HG03039 (cell line): Measurements from ENCODE around the gene MALT1.
"Not testable (repeated sequence)": the region's sequence is repeated elsewhere in the genome, so short reads cannot be mapped to it uniquely, and the experiment has no call there.

Experiments
- ATAC-seq: cut with Tn5 transposase; IDR thresholded peaks from one replicate; pipeline ENCODE4 v1.9.1; 2021; ENCODE audit warnings: mild to moderate bottlenecking, moderate library complexity; ENCODE audit not compliant: unreplicated experiment

The MALT1 gene, protein sequence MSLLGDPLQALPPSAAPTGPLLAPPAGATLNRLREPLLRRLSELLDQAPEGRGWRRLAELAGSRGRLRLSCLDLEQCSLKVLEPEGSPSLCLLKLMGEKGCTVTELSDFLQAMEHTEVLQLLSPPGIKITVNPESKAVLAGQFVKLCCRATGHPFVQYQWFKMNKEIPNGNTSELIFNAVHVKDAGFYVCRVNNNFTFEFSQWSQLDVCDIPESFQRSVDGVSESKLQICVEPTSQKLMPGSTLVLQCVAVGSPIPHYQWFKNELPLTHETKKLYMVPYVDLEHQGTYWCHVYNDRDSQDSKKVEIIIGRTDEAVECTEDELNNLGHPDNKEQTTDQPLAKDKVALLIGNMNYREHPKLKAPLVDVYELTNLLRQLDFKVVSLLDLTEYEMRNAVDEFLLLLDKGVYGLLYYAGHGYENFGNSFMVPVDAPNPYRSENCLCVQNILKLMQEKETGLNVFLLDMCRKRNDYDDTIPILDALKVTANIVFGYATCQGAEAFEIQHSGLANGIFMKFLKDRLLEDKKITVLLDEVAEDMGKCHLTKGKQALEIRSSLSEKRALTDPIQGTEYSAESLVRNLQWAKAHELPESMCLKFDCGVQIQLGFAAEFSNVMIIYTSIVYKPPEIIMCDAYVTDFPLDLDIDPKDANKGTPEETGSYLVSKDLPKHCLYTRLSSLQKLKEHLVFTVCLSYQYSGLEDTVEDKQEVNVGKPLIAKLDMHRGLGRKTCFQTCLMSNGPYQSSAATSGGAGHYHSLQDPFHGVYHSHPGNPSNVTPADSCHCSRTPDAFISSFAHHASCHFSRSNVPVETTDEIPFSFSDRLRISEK

DNA sequence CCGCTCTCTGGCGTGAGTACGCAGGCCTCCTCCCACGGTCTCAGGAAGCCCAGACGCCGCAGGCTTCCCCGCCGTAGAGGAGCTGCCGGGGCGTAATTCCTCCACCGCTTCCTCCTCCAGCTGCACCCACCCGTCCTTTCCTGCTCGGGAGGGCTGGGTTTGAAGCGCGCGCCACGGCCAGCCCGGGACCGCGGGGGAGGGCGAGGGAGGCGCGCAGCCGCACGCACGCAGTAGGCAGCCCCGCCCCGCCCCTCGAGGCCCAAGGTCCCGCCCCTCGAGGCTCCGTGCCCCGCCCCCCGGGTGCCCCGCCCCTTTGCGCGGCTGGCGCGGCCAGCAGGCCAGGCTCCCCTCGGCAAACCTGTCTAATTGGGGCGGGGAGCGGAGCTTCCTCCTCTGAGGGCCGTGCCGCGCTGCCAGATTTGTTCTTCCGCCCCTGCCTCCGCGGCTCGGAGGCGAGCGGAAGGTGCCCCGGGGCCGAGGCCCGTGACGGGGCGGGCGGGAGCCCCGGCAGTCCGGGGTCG lies at the start of gene MALT1:
MALT1 (plus strand) TSS at position 355 of the 521 bp plus-strand sequence. CDS start 179 bp downstream, outside the sequence.
- peak; percentile 73 for ATAC-seq

DNA sequence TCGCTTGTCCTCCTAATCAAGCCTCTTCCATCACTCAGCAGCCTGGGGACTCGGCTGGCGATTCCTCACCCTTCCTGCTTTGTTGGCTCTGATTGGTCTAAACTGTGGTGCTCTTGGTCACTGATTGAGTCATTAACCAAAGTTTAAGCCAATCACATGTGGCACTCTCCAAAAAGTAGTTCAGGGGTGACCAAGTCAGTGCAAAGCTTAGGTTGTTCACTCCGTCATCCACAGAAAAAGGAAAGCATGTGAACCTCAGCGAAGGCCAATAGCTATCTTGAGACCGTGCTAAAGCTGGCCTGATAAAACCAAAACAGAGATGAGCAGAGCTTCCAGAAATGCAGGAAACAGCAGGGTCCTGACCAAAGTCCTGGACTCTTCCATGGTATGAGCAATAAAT lies 47.3 kb upstream of the MALT1 start:
- ATAC-seq = no peak

GRCh38 chr18:58625839-58626238 lies 45.4 kb upstream of the MALT1 start:
- no peak for ATAC-seq

GRCh38 chr18:58630071-58630470 lies 41.2 kb upstream of the MALT1 start:
- no peak for ATAC-seq

GRCh38 chr18:58631301-58631700 lies 40.0 kb upstream of the MALT1 start:
- ATAC-seq = no peak

- no peak for ATAC-seq
These were observed 38.7 kb upstream of the MALT1 start for GRCh38 chr18:58632552-58632951.

DNA sequence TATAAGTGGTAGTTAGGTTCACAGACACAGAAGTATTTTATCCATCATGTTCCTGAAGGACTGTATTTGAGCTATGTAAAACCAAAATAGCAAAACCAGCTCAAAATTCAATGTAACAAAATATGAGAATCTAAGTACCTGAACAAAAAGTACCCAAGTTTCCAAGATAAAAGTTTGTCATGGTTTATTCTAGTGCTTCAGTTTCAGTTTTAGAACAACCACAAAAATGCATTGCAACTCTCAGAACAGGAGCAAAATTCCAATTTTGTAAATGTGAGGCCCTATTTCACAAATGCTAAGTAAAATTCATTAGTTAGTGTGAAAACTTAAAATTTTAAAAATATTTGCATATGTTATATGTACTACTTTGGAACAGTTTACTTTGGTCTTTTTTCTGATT lies 37.4 kb upstream of the MALT1 start:
- no peak for ATAC-seq

DNA sequence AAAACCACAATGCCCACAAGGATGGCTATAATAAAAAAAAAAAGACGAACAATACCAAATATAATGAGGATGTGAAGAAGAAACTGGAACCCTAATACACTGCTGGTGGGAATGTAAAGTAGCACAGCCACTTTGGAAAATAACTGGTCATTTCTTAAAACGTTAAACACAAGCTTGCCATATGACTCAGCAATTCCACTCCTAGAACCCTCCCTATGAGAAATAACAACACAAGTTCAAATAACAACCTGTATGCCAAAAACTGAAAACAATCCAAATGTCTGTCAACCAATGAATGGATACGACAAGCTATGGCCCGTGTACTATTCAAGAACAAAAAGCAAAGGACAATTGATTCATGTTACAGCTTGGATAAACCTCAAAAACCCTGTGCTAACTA lies 35.4 kb upstream of the MALT1 start:
- ATAC-seq = no peak

- no peak for ATAC-seq
These were observed 34.1 kb upstream of the MALT1 start for GRCh38 chr18:58637197-58637596.

DNA sequence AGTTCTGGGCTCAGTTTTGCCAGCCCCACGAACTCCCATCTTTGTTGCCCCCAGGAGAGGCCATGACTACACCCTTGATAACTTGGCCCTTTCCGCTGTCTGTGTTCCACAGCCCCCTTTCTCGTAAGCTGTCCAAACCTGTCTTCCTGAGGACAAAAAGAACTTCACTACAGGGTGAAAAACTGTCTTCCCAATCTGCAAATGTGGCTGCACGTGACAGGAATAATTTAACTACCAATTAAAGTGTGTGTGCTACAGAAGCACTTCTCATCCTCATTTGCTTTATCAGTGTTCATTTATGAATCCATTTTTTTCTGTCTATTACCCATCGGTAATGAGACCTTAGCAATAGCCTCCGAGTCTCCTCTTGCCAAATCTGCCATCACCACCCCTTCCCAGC lies 33.3 kb upstream of the MALT1 start:
- ATAC-seq = no peak

DNA sequence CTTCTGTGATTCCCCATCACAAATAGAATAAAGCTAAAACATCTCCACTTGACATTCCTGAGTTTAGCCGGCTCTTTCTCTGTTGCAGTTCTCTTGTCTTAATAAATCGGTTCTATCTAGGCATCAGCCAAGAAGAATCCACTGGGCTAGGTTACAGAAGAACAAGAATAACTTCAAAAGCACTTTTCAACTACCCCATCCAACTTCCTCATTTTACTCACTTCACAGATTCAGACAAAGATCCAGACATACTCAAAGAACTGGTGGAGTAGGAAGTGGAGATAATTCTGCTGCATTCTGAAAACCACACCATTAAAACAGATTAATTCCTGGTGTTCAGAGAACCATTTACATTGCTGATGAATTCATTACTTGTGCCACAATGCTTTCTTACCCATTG lies 32.8 kb upstream of the MALT1 start:
- no peak for ATAC-seq

- no peak for ATAC-seq
These were observed 32.0 kb upstream of the MALT1 start for GRCh38 chr18:58639237-58639636.

DNA sequence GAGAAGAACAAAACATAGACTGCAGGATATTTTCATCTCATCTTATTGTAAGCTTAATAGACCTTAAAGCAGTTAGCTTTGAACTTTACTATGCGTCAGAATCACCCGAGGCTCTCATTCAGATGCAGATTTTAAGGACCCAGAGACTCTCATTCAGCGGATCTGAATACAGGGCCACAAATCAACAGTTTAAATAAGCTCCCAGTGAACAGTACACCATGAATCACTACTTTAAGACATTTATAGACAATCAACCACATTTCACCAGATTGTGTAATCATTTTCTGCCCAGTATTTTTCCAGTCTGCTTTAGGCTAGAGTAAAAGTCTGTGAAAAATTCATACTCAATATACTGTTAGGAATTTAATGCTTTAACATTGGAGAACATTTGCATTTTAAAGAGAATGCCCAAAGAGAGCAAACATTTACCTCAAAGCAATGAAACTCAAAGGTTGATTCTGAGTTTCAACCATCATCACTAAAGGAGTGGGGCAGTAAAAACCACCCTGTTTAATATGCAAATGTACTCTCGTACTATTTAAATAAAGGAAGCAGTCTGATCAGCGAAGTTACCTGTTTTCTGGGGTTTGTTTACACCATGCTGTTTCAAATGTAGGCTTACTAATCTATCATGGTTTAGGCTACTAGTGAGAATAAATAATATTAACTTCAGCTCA lies 31.4 kb upstream of the MALT1 start:
- ATAC-seq = no peak

- no peak for ATAC-seq
These were observed 30.8 kb upstream of the MALT1 start for GRCh38 chr18:58640428-58640805.

DNA sequence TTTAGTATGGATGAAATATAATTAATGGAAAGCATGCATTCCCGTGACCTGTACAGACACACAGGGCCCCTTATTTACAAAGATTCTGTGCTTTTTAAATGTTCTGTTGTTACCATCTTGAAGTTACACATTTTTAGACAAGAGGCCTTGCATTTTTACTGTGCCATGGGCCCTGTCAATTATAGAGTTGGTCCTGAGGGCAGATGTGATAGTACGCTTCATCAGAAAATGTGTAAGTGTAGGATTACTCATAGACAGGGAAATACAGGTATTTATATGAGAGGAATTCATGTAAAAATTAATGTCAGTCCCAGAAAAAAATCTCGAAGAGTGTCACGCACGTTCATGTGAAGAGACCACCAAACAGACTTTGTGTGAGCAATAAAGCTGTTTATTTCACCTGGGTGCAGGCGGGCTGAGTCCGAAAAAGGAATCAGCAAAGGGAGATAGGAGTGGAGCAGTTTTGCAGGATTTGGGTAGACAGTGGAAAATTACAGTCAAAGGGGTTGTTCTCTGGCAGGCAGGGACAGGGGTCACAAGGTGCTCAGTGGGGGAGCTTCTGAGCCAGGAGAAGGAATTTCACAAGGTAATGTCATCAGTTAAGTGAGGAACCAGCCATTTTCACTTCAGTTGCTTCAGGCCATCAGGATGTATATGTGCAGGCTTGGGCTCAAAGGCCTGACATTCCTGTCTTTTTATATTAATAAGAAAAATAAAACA lies 30.2 kb upstream of the MALT1 start:
- ATAC-seq = no peak

- not testable (repeated sequence) for ATAC-seq
These were observed 27.7 kb upstream of the MALT1 start for GRCh38 chr18:58643557-58643956.

GRCh38 chr18:58645398-58645797 lies 25.9 kb upstream of the MALT1 start:
- ATAC-seq = no peak

GRCh38 chr18:58646334-58646862 lies 24.9 kb upstream of the MALT1 start:
- no peak for ATAC-seq

GRCh38 chr18:58649966-58650816 lies 21.1 kb upstream of the MALT1 start:
- peak; percentile 68 for ATAC-seq
